H1 (cell line): ENCODE data around the gene MS4A8. TPM values are rescaled to one million over a fixed set of nuclear protein-coding genes. Genes with fewer than 3 reads are reported as not detected.

Experiments used
- HDAC6 ChIP-seq: IDR thresholded peaks from one replicate; pipeline ENCODE4 v1.7.1; 2012; ENCODE audit warnings: low read depth, mild to moderate bottlenecking, inconsistent platforms, low read length, moderate library complexity
- SAP30 ChIP-seq: fragments of 300-600 bp; sonication (generic); IDR thresholded peaks from 2 replicates; pipeline ENCODE4 v1.7.1; 2012; ENCODE audit warnings: low read length, moderate library complexity, mild to moderate bottlenecking, inconsistent platforms; ENCODE audit not compliant: insufficient read depth, insufficient replicate concordance
- TBP ChIP-seq: IDR thresholded peaks from 2 replicates; pipeline ENCODE4 v1.6.1; 2011; ENCODE audit warnings: low read depth, low read length, improper control_type of control experiment
- polyA plus RNA-seq, 7 experiments: library from polyadenylated mRNA; depleted of rRNA in 3 of 7; stranded (reverse) in 5 of 7; unstranded in 2 of 7; fragments of >200 nt in 5 of 7; fragments of 200-250 nt in 2 of 7; gene quantifications; 1 replicate in 5 of 7; 2 replicates in 1 of 7; 4 replicates in 1 of 7; pipeline versions ENCODE4 v1.2.1 to v1.2.3, GENCODE V29; 2011 to 2013; ENCODE audit warnings: missing spikeins in 2 of 7, mixed read lengths in 2 of 7
- total RNA-seq: library from RNA; stranded (reverse); fragmentation: NEBNext Ultra II Directional; extraction: Animal tissue kit (Norgen Biotek cat#: 25700); gene quantifications from 2 replicates; pipeline ENCODE4 v1.2.1, GENCODE V29; 2021

The MS4A8 gene
- total and polyA plus RNA-seq, 2 of the 8 experiments (the other 6 are each of a cell fraction or from before 2014, with no cell fraction given) = not detected

- TF ChIP-seq HDAC6 (no peak), SAP30 (no peak), TBP (no peak)
Observed at GRCh38 chr11:60658409-60658808, 41.0 kb upstream of the MS4A8 start (continued).
